ENCODE results near the gene MRPL45. TPM values are rescaled to one million over a fixed set of nuclear protein-coding genes. Genes with fewer than 3 reads are reported as not detected.

Gene MRPL45
- polyA plus RNA-seq, 1 donor from 2014 or later = 27.5 TPM

- no peak overlapping the region for H2AFZ ChIP-seq (ENCODE audit: low read depth, low read length)
- no peak overlapping the region for H3K27ac ChIP-seq (ENCODE audit: low read length)
- H3K9me3 ChIP-seq (ENCODE audit: low read length) = no peaks in the 10 kb centered on the region
- TF ChIP-seq TAF1 (IDR thresholded peaks at IDR 0.05; ENCODE audit: low read depth) (no peak), EZH2 (IDR thresholded peaks at IDR 0.05; ENCODE audit: borderline replicate concordance, insufficient read depth, low read length, poor library complexity, severe bottlenecking) (no peak), MXI1 (conservative IDR thresholded peaks at IDR 0.05; ENCODE audit: poor library complexity, severe bottlenecking) (no peak), POLR2AphosphoS5 (IDR thresholded peaks at IDR 0.05) (no peak), REST (IDR thresholded peaks at IDR 0.05; ENCODE audit: borderline replicate concordance) (no peak), EP300 (conservative IDR thresholded peaks at IDR 0.05; ENCODE audit: poor library complexity, severe bottlenecking) (no peak), RAD21 (conservative IDR thresholded peaks at IDR 0.05) (no peak), SMC3 (conservative IDR thresholded peaks at IDR 0.05; ENCODE audit: poor library complexity) (no peak), CTCF (IDR thresholded peaks at IDR 0.05; ENCODE audit: poor library complexity, severe bottlenecking) (no peak)
- no peaks in the 10 kb centered on the region for H3F3A ChIP-seq (ENCODE audit: insufficient read depth, low read length, poor library complexity, severe bottlenecking)
- no peak overlapping the region for H3K4me2 ChIP-seq (ENCODE audit: low read length)
- no peaks in the 10 kb centered on the region for H3K79me2 ChIP-seq (replicated peaks; ENCODE audit: insufficient read depth, low read length)
- no peaks in the 10 kb centered on the region for H3K27me3 ChIP-seq (ENCODE audit: insufficient read depth, low read depth, low read length)
- no peak overlapping the region for H3K4me3 ChIP-seq (ENCODE audit: low read length)
- H3K9ac ChIP-seq (ENCODE audit: low read length) = no peak overlapping the region
- H3K9me2 ChIP-seq (ENCODE audit: insufficient read depth, low read length) = no peaks in the 10 kb centered on the region
- no peaks in the 10 kb centered on the region for H3K36me3 ChIP-seq (ENCODE audit: insufficient read depth, low read length)
- H4K20me1 ChIP-seq (ENCODE audit: insufficient read depth) = no peaks in the 10 kb centered on the region
Measured at GRCh38 chr17:38324141-38324697, 27.3 kb downstream of the MRPL45 start.

GRCh38 chr17:38324772-38325171 lies 27.8 kb downstream of the MRPL45 start:
- peak overlapping the region; percentile 12 for H3K27ac ChIP-seq (ENCODE audit: low read length)
- no peaks in the 10 kb centered on the region for H3F3A ChIP-seq (ENCODE audit: insufficient read depth, low read length, poor library complexity, severe bottlenecking)
- no peak overlapping the region for H3K4me2 ChIP-seq (ENCODE audit: low read length)
- H3K4me3 ChIP-seq (ENCODE audit: low read length) = no peak overlapping the region
- no peaks in the 10 kb centered on the region for H3K79me2 ChIP-seq (replicated peaks; ENCODE audit: insufficient read depth, low read length)
- H3K9me3 ChIP-seq (ENCODE audit: low read length) = no peaks in the 10 kb centered on the region
- no peaks in the 10 kb centered on the region for H3K9me2 ChIP-seq (ENCODE audit: insufficient read depth, low read length)
- no peak for TF ChIP-seq TAF1 (IDR thresholded peaks at IDR 0.05; ENCODE audit: low read depth)
- TF ChIP-seq REST (IDR thresholded peaks at IDR 0.05; ENCODE audit: borderline replicate concordance) = no peak
- TF ChIP-seq CTCF (IDR thresholded peaks at IDR 0.05; ENCODE audit: poor library complexity, severe bottlenecking) = no peak
- no peak for TF ChIP-seq MXI1 (conservative IDR thresholded peaks at IDR 0.05; ENCODE audit: poor library complexity, severe bottlenecking)
- TF ChIP-seq POLR2AphosphoS5 (IDR thresholded peaks at IDR 0.05) = no peak
- no peak for TF ChIP-seq EP300 (conservative IDR thresholded peaks at IDR 0.05; ENCODE audit: poor library complexity, severe bottlenecking)
- TF ChIP-seq RAD21 (conservative IDR thresholded peaks at IDR 0.05) = no peak
- no peak for TF ChIP-seq SMC3 (conservative IDR thresholded peaks at IDR 0.05; ENCODE audit: poor library complexity)
- no peak for TF ChIP-seq EZH2 (IDR thresholded peaks at IDR 0.05; ENCODE audit: borderline replicate concordance, insufficient read depth, low read length, poor library complexity, severe bottlenecking)
- no peaks in the 10 kb centered on the region for H3K27me3 ChIP-seq (ENCODE audit: insufficient read depth, low read depth, low read length)
- H3K9ac ChIP-seq (ENCODE audit: low read length) = no peak overlapping the region
- no peaks in the 10 kb centered on the region for H4K20me1 ChIP-seq (ENCODE audit: insufficient read depth)
- H2AFZ ChIP-seq (ENCODE audit: low read depth, low read length) = no peak overlapping the region
- no peaks in the 10 kb centered on the region for H3K36me3 ChIP-seq (ENCODE audit: insufficient read depth, low read length)

Data from neural cell (in vitro differentiated cells).